ENCODE results near the gene CCDC197.

DNA sequence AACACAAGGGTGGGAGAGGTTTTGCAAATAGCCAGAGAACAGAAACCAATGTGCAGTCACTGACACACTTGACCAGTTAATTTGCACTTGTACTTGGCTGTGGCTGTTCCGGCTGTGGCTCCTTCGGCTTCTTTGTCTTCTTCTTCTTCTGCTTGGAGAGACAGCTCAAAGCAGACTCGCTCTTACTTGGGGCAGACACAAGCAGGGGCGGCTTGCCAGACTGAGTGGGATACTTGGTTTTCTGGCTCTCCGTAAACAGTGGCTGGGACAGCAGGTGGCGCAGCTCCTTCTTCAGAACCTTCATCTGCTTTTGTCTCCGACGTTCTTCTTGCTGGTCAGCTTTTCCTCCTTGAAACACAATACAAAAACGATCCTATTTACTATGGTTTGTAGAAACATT, 54.0 kb downstream of the CCDC197 start:
- TF ChIP-seq, protein P1, sequence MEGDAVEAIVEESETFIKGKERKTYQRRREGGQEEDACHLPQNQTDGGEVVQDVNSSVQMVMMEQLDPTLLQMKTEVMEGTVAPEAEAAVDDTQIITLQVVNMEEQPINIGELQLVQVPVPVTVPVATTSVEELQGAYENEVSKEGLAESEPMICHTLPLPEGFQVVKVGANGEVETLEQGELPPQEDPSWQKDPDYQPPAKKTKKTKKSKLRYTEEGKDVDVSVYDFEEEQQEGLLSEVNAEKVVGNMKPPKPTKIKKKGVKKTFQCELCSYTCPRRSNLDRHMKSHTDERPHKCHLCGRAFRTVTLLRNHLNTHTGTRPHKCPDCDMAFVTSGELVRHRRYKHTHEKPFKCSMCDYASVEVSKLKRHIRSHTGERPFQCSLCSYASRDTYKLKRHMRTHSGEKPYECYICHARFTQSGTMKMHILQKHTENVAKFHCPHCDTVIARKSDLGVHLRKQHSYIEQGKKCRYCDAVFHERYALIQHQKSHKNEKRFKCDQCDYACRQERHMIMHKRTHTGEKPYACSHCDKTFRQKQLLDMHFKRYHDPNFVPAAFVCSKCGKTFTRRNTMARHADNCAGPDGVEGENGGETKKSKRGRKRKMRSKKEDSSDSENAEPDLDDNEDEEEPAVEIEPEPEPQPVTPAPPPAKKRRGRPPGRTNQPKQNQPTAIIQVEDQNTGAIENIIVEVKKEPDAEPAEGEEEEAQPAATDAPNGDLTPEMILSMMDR (IDR thresholded peaks at IDR 0.05): peak in 3 of 7 experiments; percentile 24 to 34 (median 32)
- TF ChIP-seq POLR2A (IDR thresholded peaks at IDR 0.05): no peak

Data from body of pancreas (tissue), 4 donors.